Fibroblast of lung (primary cell): ENCODE measurements around the gene ADGRD1. TPM values are rescaled to one million over a fixed set of nuclear protein-coding genes. Genes with fewer than 3 reads are reported as not detected.
A peak's percentile ranks its signal among the peaks of the same experiment; 100 is the strongest.

Source experiments
- DNase-seq, 2 donors: peaks; one replicate each; pipeline versions ENCODE4 v3.0.0 to v3.0.0-alpha.2; 2010; ENCODE audit warnings: low read depth in 2 of 2
- H2AFZ ChIP-seq: 2 replicates; pipeline ENCODE4 v1.5.1; 2012; ENCODE audit warnings: low read length, control low read depth, inconsistent platforms
- H3K27ac ChIP-seq: 2 replicates; pipeline ENCODE4 v1.5.1; 2011; ENCODE audit warnings: low read length, control low read depth; ENCODE audit not compliant: insufficient read depth
- H3K27me3 ChIP-seq: 2 replicates; pipeline ENCODE4 v1.5.1; 2011; ENCODE audit warnings: mild to moderate bottlenecking, low read length; ENCODE audit not compliant: control insufficient read depth, insufficient read depth
- H3K36me3 ChIP-seq: 2 replicates; pipeline ENCODE4 v1.5.1; 2011; ENCODE audit warnings: low read length; ENCODE audit not compliant: control insufficient read depth, insufficient read depth
- H3K4me1 ChIP-seq: 2 replicates; pipeline ENCODE4 v1.5.1; 2011; ENCODE audit warnings: low read length; ENCODE audit not compliant: control insufficient read depth, insufficient read depth; ENCODE audit errors: extremely low read depth
- H3K4me2 ChIP-seq: 2 replicates; pipeline ENCODE4 v1.5.1; 2011; ENCODE audit warnings: low read length, control low read depth; ENCODE audit not compliant: insufficient read depth; ENCODE audit errors: extremely low read depth
- H3K4me3 ChIP-seq, 4 experiments: fragments of 200-600 bp in 1 of 4; sonication (generic) in 1 of 4; replicated peaks in 1 of 4; 2 replicates each; pipeline ENCODE4 v1.5.1; 2011 to 2016; ENCODE audit warnings: low read length in 4 of 4, low read depth in 3 of 4, mild to moderate bottlenecking in 3 of 4, control low read depth in 2 of 4, inconsistent platforms in 1 of 4, mixed read lengths in 1 of 4; ENCODE audit not compliant: insufficient read depth in 1 of 4; ENCODE audit errors: control extremely low read depth in 1 of 4
- H3K79me2 ChIP-seq: 2 replicates; pipeline ENCODE4 v1.5.1; 2012; ENCODE audit warnings: mild to moderate bottlenecking, low read length, inconsistent platforms; ENCODE audit not compliant: control insufficient read depth, insufficient read depth
- H3K9ac ChIP-seq: 2 replicates; pipeline ENCODE4 v1.5.1; 2011; ENCODE audit warnings: mild to moderate bottlenecking, low read length, control low read depth; ENCODE audit not compliant: insufficient read depth
- H3K9me3 ChIP-seq: 2 replicates; pipeline ENCODE4 v1.5.1; 2012; ENCODE audit warnings: low read depth, low read length; ENCODE audit not compliant: control insufficient read depth, insufficient read depth
- H4K20me1 ChIP-seq: 2 replicates; pipeline ENCODE4 v1.5.1; 2011; ENCODE audit warnings: low read length; ENCODE audit not compliant: control insufficient read depth, insufficient read depth; ENCODE audit errors: extremely low read depth
- EZH2 ChIP-seq: IDR thresholded peaks from 2 replicates; pipeline ENCODE4 v1.5.1; 2012; ENCODE audit warnings: low read length, control low read depth, mild to moderate bottlenecking; ENCODE audit errors: missing control alignments
- polyA plus RNA-seq, 2 donors: library from polyadenylated mRNA; depleted of rRNA in 1 of 2; stranded (reverse) in 1 of 2; unstranded in 1 of 2; fragments of >200 nt; gene quantifications; 2 replicates each; pipeline ENCODE4 v1.2.1, GENCODE V29; 2011 to 2012; ENCODE audit warnings: missing spikeins in 1 of 2
- total RNA-seq: library from RNA; depleted of rRNA; stranded (reverse); fragments of >200 nt; gene quantifications from 2 replicates; pipeline ENCODE4 v1.2.1, GENCODE V29; 2014
- TF ChIP-seq, protein P1 (sequence below), 2 donors: IDR thresholded peaks in 1 of 2; conservative IDR thresholded peaks in 1 of 2; 1 replicate in 1 of 2; 2 replicates in 1 of 2; pipeline ENCODE4 v1.5.1; 2011 to 2012; ENCODE audit warnings: low read length in 2 of 2, control low read depth in 1 of 2, inconsistent platforms in 1 of 2, low read depth in 1 of 2, mild to moderate bottlenecking in 1 of 2

Gene ADGRD1
- total and polyA plus RNA-seq, 2 donors (not counting 1 experiment from before 2014, with no cell fraction given): 7.3 to 11.6 TPM

DNA sequence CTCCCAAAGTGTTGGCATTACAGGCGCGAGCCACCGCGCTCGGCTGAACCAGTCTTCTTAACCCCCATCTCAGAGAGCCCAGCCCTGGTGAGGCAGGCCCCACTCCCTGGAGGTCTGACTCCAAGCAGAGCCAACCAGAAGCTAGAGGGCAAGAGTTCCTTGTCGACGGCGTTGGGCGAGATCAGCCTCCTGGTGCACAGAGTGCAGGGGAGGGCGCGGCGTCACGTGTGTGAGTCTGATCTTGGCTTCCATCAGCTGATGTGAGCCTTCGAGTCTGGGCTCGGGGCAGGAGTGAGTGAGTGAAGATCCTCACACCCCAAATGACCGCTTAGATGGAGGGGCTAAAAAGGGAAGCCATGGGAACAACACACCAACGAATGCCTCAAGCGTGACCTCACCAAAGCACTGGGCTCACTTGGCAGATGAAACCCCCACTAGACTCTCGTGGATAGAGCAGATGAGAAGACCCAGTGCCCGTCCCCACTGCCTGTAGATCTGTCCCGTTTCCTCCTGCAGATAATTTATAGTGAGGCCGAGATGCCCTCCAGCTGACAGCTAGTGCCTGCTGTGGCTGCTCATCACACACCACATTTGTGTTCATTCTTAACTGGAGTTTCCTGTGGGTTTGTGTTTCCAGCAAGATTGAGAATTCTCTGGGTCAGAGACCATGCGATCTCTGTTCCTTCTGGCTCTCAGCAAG is 28.6 kb upstream of the ADGRD1 start:
- no peak overlapping the region for H3K4me2 ChIP-seq
- no peaks in the 10 kb centered on the region for H3K36me3 ChIP-seq
- no peaks in the 10 kb centered on the region for H3K27me3 ChIP-seq
- TF ChIP-seq, protein P1, sequence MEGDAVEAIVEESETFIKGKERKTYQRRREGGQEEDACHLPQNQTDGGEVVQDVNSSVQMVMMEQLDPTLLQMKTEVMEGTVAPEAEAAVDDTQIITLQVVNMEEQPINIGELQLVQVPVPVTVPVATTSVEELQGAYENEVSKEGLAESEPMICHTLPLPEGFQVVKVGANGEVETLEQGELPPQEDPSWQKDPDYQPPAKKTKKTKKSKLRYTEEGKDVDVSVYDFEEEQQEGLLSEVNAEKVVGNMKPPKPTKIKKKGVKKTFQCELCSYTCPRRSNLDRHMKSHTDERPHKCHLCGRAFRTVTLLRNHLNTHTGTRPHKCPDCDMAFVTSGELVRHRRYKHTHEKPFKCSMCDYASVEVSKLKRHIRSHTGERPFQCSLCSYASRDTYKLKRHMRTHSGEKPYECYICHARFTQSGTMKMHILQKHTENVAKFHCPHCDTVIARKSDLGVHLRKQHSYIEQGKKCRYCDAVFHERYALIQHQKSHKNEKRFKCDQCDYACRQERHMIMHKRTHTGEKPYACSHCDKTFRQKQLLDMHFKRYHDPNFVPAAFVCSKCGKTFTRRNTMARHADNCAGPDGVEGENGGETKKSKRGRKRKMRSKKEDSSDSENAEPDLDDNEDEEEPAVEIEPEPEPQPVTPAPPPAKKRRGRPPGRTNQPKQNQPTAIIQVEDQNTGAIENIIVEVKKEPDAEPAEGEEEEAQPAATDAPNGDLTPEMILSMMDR (conservative IDR thresholded peaks at IDR 0.05 in 1 of 2, IDR thresholded peaks at IDR 0.05 in 1 of 2; ENCODE audit: low read depth in 1 of 2, low read length in 2 of 2): no peak
- TF ChIP-seq EZH2: no peak
- DNase-seq: peak in 1 of 2 donors; percentile 43
- no peak overlapping the region for H3K27ac ChIP-seq
- H3K4me3 ChIP-seq: no peak overlapping the region
- H3K9ac ChIP-seq: no peak overlapping the region
- H4K20me1 ChIP-seq: no peaks in the 10 kb centered on the region
- peaks cover 4% of the 10 kb centered on the region for H3K4me1 ChIP-seq
- H3K79me2 ChIP-seq: no peaks in the 10 kb centered on the region
- no peak overlapping the region for H2AFZ ChIP-seq
- H3K9me3 ChIP-seq: no peaks in the 10 kb centered on the region

DNA sequence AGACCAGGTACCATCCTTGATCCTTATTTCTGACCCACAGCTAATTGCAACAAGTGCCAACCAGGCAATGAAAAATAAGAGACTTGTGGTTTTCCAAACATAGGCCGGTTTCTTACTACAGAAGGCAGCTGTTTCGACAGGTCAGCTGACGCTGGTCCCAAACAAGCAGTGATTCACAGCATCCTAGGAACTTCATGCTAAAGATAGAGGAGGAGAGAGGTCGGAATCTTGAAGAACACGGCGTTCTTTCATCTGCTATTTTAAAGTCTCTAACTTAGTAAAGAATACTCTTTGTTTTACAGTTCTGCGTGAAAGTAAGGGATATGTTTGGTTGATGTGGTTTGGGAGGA is 28.1 kb upstream of the ADGRD1 start:
- no peak for TF ChIP-seq EZH2
- TF ChIP-seq, protein P1 (conservative IDR thresholded peaks at IDR 0.05 in 1 of 2, IDR thresholded peaks at IDR 0.05 in 1 of 2; ENCODE audit: low read depth in 1 of 2, low read length in 2 of 2): no peak
- no peaks in the 10 kb centered on the region for H3K27me3 ChIP-seq
- peak in 1 of 2 donors; percentile 74 for DNase-seq
- no peak overlapping the region for H3K4me2 ChIP-seq
- H3K9ac ChIP-seq: no peak overlapping the region
- peaks cover 4% of the 10 kb centered on the region for H3K4me1 ChIP-seq
- H3K36me3 ChIP-seq: no peaks in the 10 kb centered on the region
- H3K79me2 ChIP-seq: no peaks in the 10 kb centered on the region
- no peaks in the 10 kb centered on the region for H3K9me3 ChIP-seq
- H3K4me3 ChIP-seq: no peak overlapping the region
- H3K27ac ChIP-seq: no peak overlapping the region
- H2AFZ ChIP-seq: no peak overlapping the region
- H4K20me1 ChIP-seq: no peaks in the 10 kb centered on the region

DNA sequence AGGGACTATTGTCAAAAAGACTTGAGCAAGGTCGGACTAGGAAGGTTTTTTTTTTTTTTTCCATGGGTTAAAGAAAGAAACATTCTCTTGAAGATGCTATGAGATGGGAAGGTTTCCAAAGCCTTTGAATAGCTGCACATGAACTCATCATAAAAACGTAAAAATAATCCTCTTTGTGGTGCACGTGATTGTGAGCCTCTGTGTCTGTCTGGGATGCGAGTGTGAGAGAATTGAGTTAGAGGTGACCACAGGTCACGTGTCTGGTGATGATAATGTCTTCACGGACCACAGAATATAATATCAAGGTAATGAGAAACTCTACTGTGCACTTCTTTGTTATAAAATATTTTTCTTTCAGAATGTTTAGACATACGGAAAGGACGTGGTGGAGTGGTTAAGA is 24.3 kb upstream of the ADGRD1 start:
- TF ChIP-seq, protein P1 (conservative IDR thresholded peaks at IDR 0.05 in 1 of 2, IDR thresholded peaks at IDR 0.05 in 1 of 2; ENCODE audit: low read depth in 1 of 2, low read length in 2 of 2): no peak
- TF ChIP-seq EZH2: no peak
- H3K36me3 ChIP-seq: no peaks in the 10 kb centered on the region
- no peak overlapping the region for H2AFZ ChIP-seq
- peaks cover 4% of the 10 kb centered on the region for H3K4me1 ChIP-seq
- H4K20me1 ChIP-seq: no peaks in the 10 kb centered on the region
- no peak overlapping the region for H3K9ac ChIP-seq
- no peak overlapping the region for H3K4me3 ChIP-seq
- no peaks in the 10 kb centered on the region for H3K79me2 ChIP-seq
- no peaks in the 10 kb centered on the region for H3K27me3 ChIP-seq
- H3K4me2 ChIP-seq: no peak overlapping the region
- H3K27ac ChIP-seq: no peak overlapping the region
- no peak for DNase-seq
- no peaks in the 10 kb centered on the region for H3K9me3 ChIP-seq
